HCT116 (cell line): ENCODE measurements around the gene SPG21. TPM values are rescaled to one million over a fixed set of nuclear protein-coding genes. Genes with fewer than 3 reads are reported as not detected.

Experiments used
- ATAC-seq: fragments of 200-7000 bp; cut with Tn5 transposase; 2 replicates; pipeline ENCODE4 v1.9.1; 2020; ENCODE audit warnings: mild to moderate bottlenecking, moderate library complexity
- BruUV-seq: library from RNA; stranded (reverse); fragments of 400-500 nt; replicated peaks from 2 replicates; lab custom pipeline; 2021; lab: Mats Ljungman, UMichigan
- CTCF ChIA-PET: fragments of 300-600 bp; sonication (Branson Sonifier 250); formaldehyde crosslinking; loops from one replicate; lab custom pipeline; 2021; ENCODE audit warnings: antibody characterized with exemption; lab: Charles Lee
- POLR2A ChIA-PET: fragments of 300-600, 350-600 bp; sonication (Branson Sonifier 250); formaldehyde crosslinking; loops from one replicate; lab custom pipeline; 2021; ENCODE audit warnings: antibody characterized with exemption; lab: Charles Lee
- RAD21 ChIA-PET, 2 experiments: fragments of 300-600 bp; sonication (Branson Sonifier 250); formaldehyde crosslinking; loops; one replicate each; lab custom pipeline; 2023; ENCODE audit warnings: low total read pairs in 2 of 2; ENCODE audit not compliant: uncharacterized antibody in 2 of 2, unreplicated experiment in 2 of 2, low non-redundant PET in 1 of 2; lab: Charles Lee
- DNase-seq: peaks from one replicate; pipeline ENCODE4 v3.0.0-alpha.2; 2010; ENCODE audit warnings: low read depth, low spot score
- H2AFZ ChIP-seq: fragments of 200-600 bp; shearing (Covaris generic), sonication (generic); 2 replicates; pipeline ENCODE4 v1.6.1; 2017; ENCODE audit warnings: low read depth, mixed run types, mixed read lengths, antibody characterized with exemption, low read length; ENCODE audit not compliant: poor library complexity, severe bottlenecking
- H3K27ac ChIP-seq: 2 replicates; pipeline ENCODE4 v1.5.1; 2012; ENCODE audit warnings: low read depth, low read length
- H3K27me3 ChIP-seq: fragments of 200-600 bp; sonication (generic); 2 replicates; pipeline ENCODE4 v1.6.1; 2016; ENCODE audit warnings: mixed run types, low read length, mixed read lengths; ENCODE audit not compliant: insufficient read depth
- H3K36me3 ChIP-seq, 2 experiments: fragments of 200-500 bp in 1 of 2; fragments of 200-600 bp in 1 of 2; sonication (Bioruptor generic) in 1 of 2; sonication (generic) in 1 of 2; 2 replicates each; pipeline versions ENCODE4 v1.5.1 to v1.6.1; 2014 to 2016; ENCODE audit warnings: low read length in 2 of 2, inconsistent platforms in 1 of 2, mixed read lengths in 1 of 2, mixed run types in 1 of 2; ENCODE audit not compliant: insufficient read depth in 2 of 2, control insufficient read depth in 1 of 2
- H3K4me1 ChIP-seq, 2 experiments: fragments of 200-600 bp in 1 of 2; sonication (generic) in 1 of 2; 2 replicates each; pipeline versions ENCODE4 v1.5.1 to v1.6.1; 2012 to 2017; ENCODE audit warnings: low read length in 2 of 2, inconsistent platforms in 1 of 2, mild to moderate bottlenecking in 1 of 2, mixed read lengths in 1 of 2, mixed run types in 1 of 2, moderate library complexity in 1 of 2; ENCODE audit not compliant: insufficient read depth in 2 of 2, control insufficient read depth in 1 of 2
- H3K4me2 ChIP-seq: fragments of 200-600 bp; sonication (generic); 2 replicates; pipeline ENCODE4 v1.6.1; 2017; ENCODE audit warnings: mixed run types, low read length, mixed read lengths
- H3K4me3 ChIP-seq, 2 experiments: fragments of 200-600 bp in 1 of 2; sonication (generic) in 1 of 2; replicated peaks in 1 of 2; 2 replicates each; pipeline ENCODE4 v1.5.1; 2011 to 2016; ENCODE audit warnings: low read length in 2 of 2, control low read depth in 1 of 2, low read depth in 1 of 2, mild to moderate bottlenecking in 1 of 2, mixed read lengths in 1 of 2, mixed run types in 1 of 2
- H3K79me2 ChIP-seq: fragments of 200-600 bp; sonication (generic); 2 replicates; pipeline ENCODE4 v1.6.1; 2017; ENCODE audit warnings: mild to moderate bottlenecking, mixed run types, low read length, moderate library complexity, mixed read lengths; ENCODE audit not compliant: insufficient read depth
- H3K9ac ChIP-seq: fragments of 200-600 bp; sonication (generic); 2 replicates; pipeline ENCODE4 v1.6.1; 2016; ENCODE audit warnings: low read length, mixed read lengths
- H3K9me2 ChIP-seq: fragments of 200-600 bp; sonication (generic), shearing (Covaris generic); 2 replicates; pipeline ENCODE4 v1.6.1; 2017; ENCODE audit warnings: mixed run types, mild to moderate bottlenecking, moderate library complexity; ENCODE audit not compliant: insufficient read depth
- H3K9me3 ChIP-seq, 2 experiments: fragments of 200-500 bp in 1 of 2; fragments of 200-600 bp in 1 of 2; sonication (Bioruptor generic) in 1 of 2; sonication (generic) in 1 of 2; 2 replicates each; pipeline ENCODE4 v1.6.1; 2014 to 2017; ENCODE audit warnings: low read length in 2 of 2, mixed read lengths in 2 of 2, inconsistent platforms in 1 of 2, low read depth in 1 of 2, mild to moderate bottlenecking in 1 of 2, mixed run types in 1 of 2, moderate library complexity in 1 of 2; ENCODE audit not compliant: control insufficient read depth in 1 of 2, insufficient read depth in 1 of 2
- H4K20me1 ChIP-seq: fragments of 200-600 bp; sonication (generic), shearing (Covaris generic); 2 replicates; pipeline ENCODE4 v1.6.1; 2017; ENCODE audit warnings: mixed run types, mild to moderate bottlenecking, moderate library complexity; ENCODE audit not compliant: insufficient read depth
- ATF3 ChIP-seq: IDR thresholded peaks from 2 replicates; pipeline ENCODE4 v1.6.1; 2012
- CEBPB ChIP-seq: IDR thresholded peaks from 2 replicates; pipeline ENCODE4 v1.6.1; 2012; ENCODE audit warnings: low read depth
- ELF1 ChIP-seq: IDR thresholded peaks from 2 replicates; pipeline ENCODE4 v1.6.1; 2012; ENCODE audit warnings: low read depth, borderline replicate concordance
- EZH2 ChIP-seq: fragments of 200-600 bp; sonication (generic); IDR thresholded peaks from 2 replicates; pipeline ENCODE4 v1.6.1; 2017; ENCODE audit warnings: antibody characterized with exemption, mixed run types
- JUND ChIP-seq: IDR thresholded peaks from 2 replicates; pipeline ENCODE4 v1.6.1; 2012
- MAX ChIP-seq: IDR thresholded peaks from 2 replicates; pipeline ENCODE4 v1.6.1; 2012
- REST ChIP-seq: IDR thresholded peaks from 2 replicates; pipeline ENCODE4 v1.6.1; 2012; ENCODE audit warnings: low read depth
- SIN3A ChIP-seq: IDR thresholded peaks from 2 replicates; pipeline ENCODE4 v1.6.1; 2012; ENCODE audit warnings: low read depth
- SP1 ChIP-seq: IDR thresholded peaks from 2 replicates; pipeline ENCODE4 v1.6.1; 2012; ENCODE audit warnings: low read depth
- SRF ChIP-seq: IDR thresholded peaks from 2 replicates; pipeline ENCODE4 v1.6.1; 2012; ENCODE audit warnings: low read depth
- YY1 ChIP-seq: IDR thresholded peaks from 2 replicates; pipeline ENCODE4 v1.6.1; 2011; ENCODE audit warnings: low read length, low read depth, moderate library complexity, mild to moderate bottlenecking; ENCODE audit not compliant: insufficient replicate concordance; ENCODE audit errors: extremely low read depth
- intact Hi-C: fragments of 100-400 bp; cut with micrococcal nuclease; formaldehyde crosslinking; loops from 2 replicates; pipeline ENCODE4 v1.10.0; 2022
- total RNA-seq: library from RNA; stranded (reverse); gene quantifications from one replicate; pipeline ENCODE4 v1.2.1, GENCODE V29; 2021; ENCODE audit not compliant: unreplicated experiment

The SPG21 gene
- total RNA-seq, 1 experiment from 2014 or later = 72.7 TPM

- TF ChIP-seq YY1 (no peak), EZH2 (no peak), MAX (no peak), ATF3 (no peak), SIN3A (no peak), CEBPB (no peak), JUND (no peak)
Observed at GRCh38 chr15:64975390-64975789, 14.3 kb downstream of the SPG21 start (continued).

GRCh38 chr15:64970698-64971097 is 19.0 kb downstream of the SPG21 start:
- DNase-seq (no peak), ATAC-seq (no peak)
- ChIA-PET RAD21 (no interaction called here), POLR2A (no interaction called here), CTCF (no interaction called here)
- H3K9me2 ChIP-seq = no peaks in the 10 kb centered on the region
- intact Hi-C loops = no loop called here
- H2AFZ ChIP-seq = no peak overlapping the region
- TF ChIP-seq SRF = no peak
- TF ChIP-seq ELF1 = no peak
- TF ChIP-seq SP1 = no peak
- TF ChIP-seq SIN3A = no peak
- TF ChIP-seq ATF3 = no peak
- TF ChIP-seq EZH2 = no peak
- no peak for TF ChIP-seq REST
- peaks cover 14 to 34% of the 10 kb centered on the region in 2 experiments for H3K36me3 ChIP-seq
- no peak overlapping the region for H3K4me2 ChIP-seq
- H3K27ac ChIP-seq = no peak overlapping the region
- H3K9ac ChIP-seq = no peak overlapping the region
- H4K20me1 ChIP-seq = no peaks in the 10 kb centered on the region
- no peaks in the 10 kb centered on the region for H3K79me2 ChIP-seq
- no peaks in the 10 kb centered on the region for H3K27me3 ChIP-seq
- no TSS peak for BruUV-seq
- no peak overlapping the region for H3K4me3 ChIP-seq
- H3K4me1 ChIP-seq = no peaks in the 10 kb centered on the region
- H3K9me3 ChIP-seq = no peaks in the 10 kb centered on the region
